HCT116 (cell line): ENCODE measurements around the gene JPT1.

ENCODE experiments used
- ATF3 ChIP-seq: IDR thresholded peaks from 2 replicates; pipeline ENCODE4 v1.6.1; 2012
- CEBPB ChIP-seq: IDR thresholded peaks from 2 replicates; pipeline ENCODE4 v1.6.1; 2012; ENCODE audit warnings: low read depth
- EZH2 ChIP-seq: fragments of 200-600 bp; sonication (generic); IDR thresholded peaks from 2 replicates; pipeline ENCODE4 v1.6.1; 2017; ENCODE audit warnings: antibody characterized with exemption, mixed run types
- EZH2phosphoT487 ChIP-seq: fragments of 200-600 bp; IDR thresholded peaks from 2 replicates; pipeline ENCODE4 v1.6.1; 2018; ENCODE audit warnings: antibody characterized with exemption, borderline replicate concordance
- MAX ChIP-seq: IDR thresholded peaks from 2 replicates; pipeline ENCODE4 v1.6.1; 2012
- POLR2A ChIP-seq: IDR thresholded peaks from 2 replicates; pipeline ENCODE4 v1.7.0; 2011; ENCODE audit warnings: borderline replicate concordance; ENCODE audit not compliant: insufficient read depth, insufficient read length; ENCODE audit errors: extremely low read depth
- POLR2AphosphoS5 ChIP-seq: IDR thresholded peaks from 2 replicates; pipeline ENCODE4 v1.6.1; 2011; ENCODE audit warnings: mild to moderate bottlenecking, low read depth, low read length, moderate library complexity
- SP1 ChIP-seq: IDR thresholded peaks from 2 replicates; pipeline ENCODE4 v1.6.1; 2012; ENCODE audit warnings: low read depth
- YY1 ChIP-seq: IDR thresholded peaks from 2 replicates; pipeline ENCODE4 v1.6.1; 2011; ENCODE audit warnings: low read length, low read depth, moderate library complexity, mild to moderate bottlenecking; ENCODE audit not compliant: insufficient replicate concordance; ENCODE audit errors: extremely low read depth
- ZNF274 ChIP-seq: fragments of 200-500 bp; sonication (Bioruptor generic); IDR thresholded peaks from 2 replicates; pipeline ENCODE4 v1.6.1; 2014; ENCODE audit warnings: mild to moderate bottlenecking, low read depth, low read length, inconsistent platforms
- TF ChIP-seq, protein P1 (sequence below), 3 experiments: fragments of 200-600 bp in 1 of 3; sonication (generic) in 1 of 3; IDR thresholded peaks in 2 of 3; conservative IDR thresholded peaks in 1 of 3; 2 replicates each; pipeline ENCODE4 v1.5.1; 2012 to 2017; ENCODE audit warnings: low read depth in 2 of 3, low read length in 2 of 3, antibody characterized with exemption in 1 of 3, borderline replicate concordance in 1 of 3, control low read depth in 1 of 3, mild to moderate bottlenecking in 1 of 3, mixed read lengths in 1 of 3, mixed run types in 1 of 3, moderate library complexity in 1 of 3; ENCODE audit not compliant: insufficient read depth in 1 of 3

GRCh38 chr17:75126954-75127353, 27.4 kb downstream of the JPT1 start:
- TF ChIP-seq MAX (no peak), ATF3 (no peak), EZH2 (no peak), EZH2phosphoT487 (no peak), CEBPB (no peak), SP1 (no peak), POLR2AphosphoS5 (no peak), POLR2A (no peak), ZNF274 (no peak), YY1 (no peak)
- TF ChIP-seq, protein P1, sequence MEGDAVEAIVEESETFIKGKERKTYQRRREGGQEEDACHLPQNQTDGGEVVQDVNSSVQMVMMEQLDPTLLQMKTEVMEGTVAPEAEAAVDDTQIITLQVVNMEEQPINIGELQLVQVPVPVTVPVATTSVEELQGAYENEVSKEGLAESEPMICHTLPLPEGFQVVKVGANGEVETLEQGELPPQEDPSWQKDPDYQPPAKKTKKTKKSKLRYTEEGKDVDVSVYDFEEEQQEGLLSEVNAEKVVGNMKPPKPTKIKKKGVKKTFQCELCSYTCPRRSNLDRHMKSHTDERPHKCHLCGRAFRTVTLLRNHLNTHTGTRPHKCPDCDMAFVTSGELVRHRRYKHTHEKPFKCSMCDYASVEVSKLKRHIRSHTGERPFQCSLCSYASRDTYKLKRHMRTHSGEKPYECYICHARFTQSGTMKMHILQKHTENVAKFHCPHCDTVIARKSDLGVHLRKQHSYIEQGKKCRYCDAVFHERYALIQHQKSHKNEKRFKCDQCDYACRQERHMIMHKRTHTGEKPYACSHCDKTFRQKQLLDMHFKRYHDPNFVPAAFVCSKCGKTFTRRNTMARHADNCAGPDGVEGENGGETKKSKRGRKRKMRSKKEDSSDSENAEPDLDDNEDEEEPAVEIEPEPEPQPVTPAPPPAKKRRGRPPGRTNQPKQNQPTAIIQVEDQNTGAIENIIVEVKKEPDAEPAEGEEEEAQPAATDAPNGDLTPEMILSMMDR (IDR thresholded peaks at IDR 0.05 in 2 of 3, conservative IDR thresholded peaks at IDR 0.05 in 1 of 3; ENCODE audit: borderline replicate concordance in 1 of 3, insufficient read depth in 1 of 3, low read depth in 2 of 3, low read length in 2 of 3) = no peak
